NCI-H1417 (cell line): ENCODE measurements around the gene ZNF738.

Source experiments
- DNase-seq, 3 experiments: peaks; one replicate each; lab custom pipeline; 2025; lab: John Stamatoyannopoulos, UW

ZNF738 gene

DNA sequence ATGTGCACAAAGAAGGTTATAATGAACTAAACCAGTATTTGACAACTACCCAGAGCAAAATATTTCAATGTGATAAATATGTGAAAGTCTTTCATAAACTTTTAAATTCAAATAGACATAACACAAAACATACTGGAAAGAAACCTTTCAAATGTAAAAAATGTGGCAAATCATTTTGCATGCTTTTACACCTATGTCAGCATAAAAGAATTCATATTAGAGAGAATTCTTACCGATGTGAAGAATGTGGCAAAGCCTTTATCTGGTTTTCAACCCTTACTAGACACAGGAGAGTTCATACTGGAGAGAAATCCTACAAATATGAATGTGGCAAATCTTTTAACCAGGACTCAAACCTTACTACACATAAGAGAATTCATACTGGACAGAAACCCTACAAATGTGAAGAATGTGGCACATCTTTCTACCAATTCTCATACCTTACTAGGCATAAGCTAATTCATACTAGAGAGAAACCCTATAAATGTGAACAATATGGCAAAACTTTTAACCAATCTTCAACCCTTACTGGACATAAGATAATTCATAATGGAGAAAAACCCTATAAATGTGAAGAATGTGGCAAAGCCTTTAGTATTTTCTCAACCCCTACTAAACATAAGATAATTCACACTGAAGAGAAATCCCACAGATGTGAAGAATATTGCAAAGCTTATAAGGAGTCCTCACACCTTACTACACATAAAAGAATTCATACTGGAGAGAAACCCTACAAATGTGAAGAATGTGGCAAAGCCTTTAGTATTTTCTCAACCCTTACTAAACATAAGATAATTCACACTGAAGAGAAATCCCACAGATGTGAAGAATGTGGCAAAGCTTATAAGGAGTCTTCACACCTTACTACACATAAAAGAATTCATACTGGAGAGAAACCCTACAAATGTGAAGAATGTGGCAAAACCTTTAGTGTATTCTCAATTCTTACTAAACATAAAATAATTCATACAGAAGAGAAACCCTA is 64.5 kb downstream of the ZNF738 start:
- no peak for DNase-seq
